HL-60/S4 treated with phorbol 12-myristate 13-acetate at 8.2 ng/mL for 4 days and 3 days (cell line): Measurements from ENCODE around the gene LYPLA2.

ENCODE experiments used
- in situ Hi-C: fragments of 300-500 bp; cut with MboI; formaldehyde crosslinking; loops from 2 replicates; pipeline ENCODE4 v1.15.0; 2022; ENCODE audit warnings: low sequenced_read_pairs

LYPLA2 gene

DNA sequence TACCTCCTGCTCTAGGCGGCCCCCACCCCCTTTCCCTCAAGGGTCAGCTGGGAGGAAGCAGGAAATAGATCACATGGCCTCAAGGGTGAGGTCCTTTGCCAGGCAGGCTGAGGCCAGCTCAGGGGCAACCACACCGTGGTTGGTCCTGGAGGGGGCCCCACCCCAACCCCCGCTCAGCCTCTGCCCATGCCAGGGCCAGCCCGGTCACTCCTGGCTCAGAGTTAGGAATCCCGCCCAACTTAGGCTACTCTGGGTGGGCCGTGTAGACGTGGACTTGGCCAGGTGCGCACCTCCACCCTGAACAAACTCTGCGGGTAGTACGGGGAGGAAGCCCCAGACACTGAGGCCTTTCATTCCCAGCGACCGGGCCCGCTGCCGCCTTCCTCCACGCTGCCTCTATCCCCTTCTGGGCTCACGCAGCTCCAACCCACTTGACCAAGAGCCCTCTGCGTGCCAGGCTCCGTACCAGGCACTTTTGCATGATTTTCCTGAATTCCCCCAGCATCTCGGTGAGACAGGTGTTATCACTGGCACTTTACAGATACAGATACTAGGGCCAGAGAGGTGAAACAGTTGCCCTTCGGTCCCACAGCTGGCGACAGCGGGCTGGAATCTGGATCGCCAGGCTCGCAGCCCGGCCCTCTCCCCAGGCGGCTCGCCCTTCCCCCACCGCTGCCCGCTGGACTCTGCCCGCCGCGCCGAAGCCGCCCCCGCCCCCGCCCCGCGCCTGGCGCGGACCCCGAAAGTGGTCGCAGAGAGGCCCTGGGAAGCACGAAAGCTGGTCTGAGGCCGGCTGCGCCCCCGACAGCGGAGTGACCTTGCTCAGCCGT is 8.8 kb downstream of the LYPLA2 start:
- in situ Hi-C loops, result loop anchor here (10.0 kb wide), 1 partner anchor 115 kb away; the partner anchor contains the start of gene CNR2

DNA sequence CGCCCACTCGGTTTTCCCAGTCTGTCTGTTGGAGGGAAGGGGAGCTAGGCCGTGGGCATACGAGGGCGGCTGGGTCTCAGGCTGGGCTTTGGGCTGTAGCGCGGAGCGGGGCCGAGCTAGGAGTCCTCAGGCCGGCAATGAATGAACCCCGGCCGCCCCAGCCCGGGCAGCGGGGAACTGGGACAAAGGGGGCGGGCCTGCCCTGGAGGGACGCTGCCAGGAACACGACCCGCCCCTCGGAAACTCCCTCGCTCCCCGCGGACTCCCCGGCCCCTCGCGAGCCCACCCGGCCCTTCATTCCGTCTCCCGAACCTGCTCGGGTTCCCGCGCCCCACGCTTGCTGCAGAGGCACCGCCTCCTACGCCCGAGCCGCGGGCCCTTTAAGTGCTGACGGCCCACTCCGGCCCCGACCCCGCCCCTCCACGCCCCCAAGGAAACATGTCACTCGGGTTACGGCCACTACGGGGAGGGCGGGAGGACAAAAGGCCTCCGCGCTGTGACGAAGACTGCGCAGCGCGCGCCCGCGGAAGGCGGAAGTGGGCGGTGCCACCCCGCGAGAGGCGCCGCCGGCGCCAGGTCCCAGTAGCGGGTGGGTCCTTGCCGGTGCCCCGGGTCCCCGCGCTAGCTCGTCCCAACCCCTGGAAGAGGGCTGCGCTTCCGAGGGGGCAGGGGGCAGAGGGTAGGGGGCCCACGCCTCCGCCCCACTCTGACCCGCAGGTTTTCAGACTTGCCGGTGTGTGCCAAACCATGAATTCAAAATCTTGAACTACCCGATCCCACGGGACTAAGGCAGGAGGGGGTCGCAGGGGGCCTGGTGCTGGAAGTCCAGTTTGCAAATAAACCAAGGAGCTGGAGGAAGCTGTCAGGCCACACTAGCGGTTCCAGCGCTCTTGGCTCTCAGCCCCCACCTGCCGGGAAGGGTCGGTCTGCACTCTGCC is 9.7 kb downstream of the LYPLA2 start, which contains the start of gene GALE:
Gene GALE (minus strand): TSS at position 355 of the 938 bp plus-strand sequence. CDS start 1,747 bp downstream, outside the sequence.
- in situ Hi-C loops, result loop anchor here (10.0 kb wide), 1 partner anchor 114 kb away; the partner anchor contains the start of gene CNR2

- in situ Hi-C loops, result loop anchor here (10.0 kb wide), 1 partner anchor 113 kb away; the partner anchor contains the start of gene CNR2
Measured at GRCh38 chr1:23801338-23801748, 10.4 kb downstream of the LYPLA2 start.

DNA sequence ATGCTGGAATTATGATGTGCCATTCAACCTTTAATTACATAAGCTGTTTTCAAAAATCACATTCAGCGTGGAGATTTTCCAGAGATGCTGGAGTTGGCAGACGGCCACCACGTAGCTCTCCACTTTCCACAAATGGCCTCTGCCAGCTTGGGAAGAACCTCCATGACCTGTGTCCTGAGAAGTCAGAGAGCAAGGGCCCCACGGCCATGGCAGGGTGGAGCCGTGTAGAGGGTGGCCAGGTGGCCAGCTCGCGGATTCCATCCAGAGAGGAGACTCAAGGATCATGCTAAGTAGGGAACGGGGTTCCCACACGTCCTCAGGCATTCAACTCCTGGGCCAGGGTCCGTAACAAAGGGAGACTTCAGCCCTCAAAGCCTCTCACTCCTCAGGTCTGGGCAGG is 10.9 kb downstream of the LYPLA2 start:
- in situ Hi-C loops, result loop anchor here (10.0 kb wide), 1 partner anchor 113 kb away; the partner anchor contains the start of gene CNR2

GRCh38 chr1:23802809-23803342 is 11.9 kb downstream of the LYPLA2 start:
- in situ Hi-C loops, result loop anchor here (10.0 kb wide), 1 partner anchor 112 kb away; the partner anchor contains the start of gene CNR2

- in situ Hi-C loops, result loop anchor here (10.0 kb wide), 1 partner anchor 111 kb away; the partner anchor contains the start of gene CNR2
Measured at GRCh38 chr1:23803674-23804073, 12.7 kb downstream of the LYPLA2 start.

DNA sequence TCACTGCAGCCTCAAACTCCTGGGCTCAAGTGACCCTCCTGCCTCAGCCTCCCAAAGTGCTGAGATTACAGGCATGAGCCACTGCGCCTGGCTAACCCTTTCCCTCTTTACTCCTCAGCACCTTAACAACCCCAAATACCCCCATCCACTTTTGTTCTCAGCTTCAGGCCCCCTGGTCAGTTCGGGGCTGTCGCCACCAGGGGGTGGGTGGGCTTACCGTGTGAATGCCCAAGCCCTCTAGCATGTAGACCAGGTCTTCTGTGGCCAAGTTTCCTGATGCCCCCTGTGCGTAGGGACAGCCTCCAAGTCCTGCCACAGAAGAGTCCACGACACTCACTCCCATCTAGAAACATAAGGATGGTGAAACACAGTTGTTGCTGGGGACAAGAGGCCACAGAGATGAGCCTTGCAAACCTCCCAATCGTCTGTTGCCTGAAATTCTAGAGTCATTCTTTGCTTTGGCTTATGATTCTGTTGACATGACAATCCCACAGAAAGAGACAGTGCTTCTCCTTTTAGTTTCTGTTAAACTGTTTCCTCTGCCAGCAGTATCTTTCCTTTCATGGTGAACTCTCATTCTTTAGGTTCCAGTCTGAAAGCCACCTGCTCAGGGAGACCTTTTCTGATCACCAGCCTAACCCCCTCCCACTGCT is 13.4 kb downstream of the LYPLA2 start:
- in situ Hi-C loops, result loop anchor here (10.0 kb wide), 1 partner anchor 110 kb away; the partner anchor contains the start of gene CNR2

DNA sequence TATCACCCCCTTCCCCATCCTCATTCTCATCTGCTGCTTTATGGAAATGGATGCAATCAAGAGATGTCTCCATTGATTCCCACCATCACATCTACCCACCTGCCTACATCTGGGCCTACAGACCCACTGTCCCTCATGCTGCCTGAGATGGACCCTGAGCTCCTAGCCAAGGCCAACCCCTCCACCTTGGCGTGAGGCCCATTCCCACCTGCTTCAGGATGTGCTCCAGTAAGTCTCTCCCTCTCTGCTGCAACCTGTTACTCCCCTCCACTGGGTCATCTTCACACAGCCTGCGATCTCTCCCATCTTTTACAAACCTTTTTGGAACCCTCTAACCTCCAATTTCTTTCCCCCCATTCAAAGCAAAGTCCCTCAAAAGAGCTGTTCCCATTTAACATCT is 14.1 kb downstream of the LYPLA2 start:
- in situ Hi-C loops, result loop anchor here (10.0 kb wide), 1 partner anchor 110 kb away; the partner anchor contains the start of gene CNR2

DNA sequence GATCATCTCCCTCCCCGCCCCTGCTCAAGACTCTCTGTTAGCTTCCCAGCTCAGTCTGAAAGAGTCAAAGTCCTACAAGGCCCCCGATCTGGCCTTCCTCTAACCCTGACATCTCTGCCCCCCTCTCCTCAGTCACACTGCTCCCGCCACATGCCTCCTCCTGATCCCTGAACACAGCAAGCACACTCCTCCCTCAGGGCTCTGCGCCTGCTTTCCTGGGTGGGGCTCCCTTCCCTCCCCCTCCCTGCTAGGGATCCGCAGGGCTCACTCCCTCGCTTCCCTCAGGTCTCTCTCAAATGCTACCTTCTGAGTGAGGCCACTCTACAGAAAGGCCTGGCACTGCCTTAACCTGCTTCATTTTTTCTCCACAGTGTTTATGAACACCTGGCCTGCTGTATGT is 15.3 kb downstream of the LYPLA2 start:
- in situ Hi-C loops, result loop anchor here (10.0 kb wide), 1 partner anchor 109 kb away; the partner anchor contains the start of gene CNR2

DNA sequence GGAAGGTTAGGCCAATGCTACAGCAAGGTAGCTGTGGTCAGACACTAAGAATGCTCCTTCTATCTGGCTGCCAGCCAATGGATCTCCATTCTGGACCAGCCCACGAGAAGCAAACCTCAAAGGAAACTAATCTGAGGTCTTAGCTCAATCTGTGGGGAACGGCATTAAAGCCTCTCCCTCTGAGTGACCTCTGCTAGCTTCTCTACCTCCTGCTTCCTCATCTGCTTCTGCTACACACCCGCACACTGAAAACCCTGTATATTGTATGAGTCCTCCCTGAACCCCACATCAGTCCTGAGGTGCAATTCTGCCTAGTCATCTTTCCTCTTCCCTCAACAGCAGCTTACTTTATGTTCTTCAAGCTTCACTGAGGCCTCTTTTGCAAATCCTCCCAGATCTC is 16.5 kb downstream of the LYPLA2 start:
- in situ Hi-C loops, result loop anchor here (10.0 kb wide), 1 partner anchor 107 kb away; the partner anchor contains the start of gene CNR2

DNA sequence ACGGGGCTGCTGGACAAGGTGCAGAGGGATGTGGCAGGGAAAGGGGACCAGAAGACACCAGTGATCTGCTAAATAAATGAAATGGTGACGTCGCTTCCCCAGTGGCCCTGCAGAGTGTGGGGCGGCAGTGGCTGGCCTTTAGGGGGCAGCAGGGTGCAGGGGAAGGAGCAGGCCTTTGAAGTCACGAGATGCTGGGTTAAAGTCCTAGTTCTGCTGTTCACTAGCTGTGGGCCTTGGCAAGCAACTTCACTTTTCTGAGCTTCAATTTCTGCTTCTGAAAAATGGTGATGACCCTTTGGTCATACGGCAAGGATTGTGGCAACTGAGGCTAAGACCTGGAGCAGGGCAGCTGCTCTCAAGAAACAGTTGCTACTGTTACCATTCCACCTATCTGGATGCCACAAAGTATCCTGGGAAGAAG is 18.8 kb downstream of the LYPLA2 start:
- in situ Hi-C loops, result loop anchor here (10.0 kb wide), 1 partner anchor 105 kb away; the partner anchor contains the start of gene CNR2

DNA sequence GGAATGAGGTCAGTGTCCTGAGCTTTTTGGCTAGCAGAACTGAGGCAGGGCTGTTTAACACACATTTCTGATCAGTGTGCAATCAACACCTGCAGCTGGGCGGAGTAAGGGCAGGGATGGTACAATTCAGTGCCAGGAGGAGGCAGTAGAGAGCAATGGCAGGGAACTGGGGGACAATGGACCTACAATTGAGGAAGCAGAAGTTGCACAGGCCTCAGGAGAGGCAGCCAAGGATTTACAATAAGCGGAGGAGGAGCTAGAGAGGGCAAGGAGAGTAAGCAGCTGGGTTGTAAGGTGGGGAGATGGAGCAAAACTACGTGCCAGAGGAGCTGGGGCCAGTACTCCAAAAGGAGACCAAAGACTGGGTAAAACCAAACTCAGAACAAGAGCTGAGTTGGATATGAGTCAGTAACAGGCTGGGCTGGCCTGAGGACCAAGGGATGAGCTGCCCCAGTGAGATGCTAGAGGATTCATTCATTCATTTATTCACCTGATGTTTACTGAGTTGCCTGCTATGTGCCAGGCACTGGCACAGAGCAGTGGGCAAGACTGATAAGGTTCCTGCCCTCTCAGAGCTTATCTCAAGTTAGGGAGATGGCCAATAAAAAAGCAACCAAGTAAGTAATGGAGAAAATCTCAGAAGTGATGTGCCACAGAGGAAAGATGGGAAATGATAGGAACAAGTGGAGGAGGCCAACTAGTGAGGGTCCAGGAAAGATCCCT is 20.0 kb downstream of the LYPLA2 start:
- in situ Hi-C loops, result no loop called here

DNA sequence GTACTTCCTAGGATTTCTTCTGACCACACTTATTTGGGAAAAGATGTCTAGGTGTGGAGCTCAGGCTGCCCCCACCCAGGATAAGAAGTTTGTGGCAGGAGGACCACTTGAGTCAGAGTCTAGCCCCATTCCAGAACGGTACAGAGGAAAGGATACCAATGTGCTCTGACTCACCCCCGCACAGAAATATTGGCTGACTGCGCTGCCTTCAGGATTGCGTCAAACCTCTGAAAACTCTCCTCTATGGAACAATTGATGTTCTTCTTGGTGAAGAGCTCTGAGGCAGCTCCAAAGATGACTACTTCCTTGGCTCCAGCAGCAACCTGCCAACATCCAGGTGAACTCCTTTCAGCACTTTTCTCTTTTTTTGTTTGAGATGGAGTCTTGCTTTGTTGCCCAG is 23.1 kb downstream of the LYPLA2 start:
- in situ Hi-C loops, result no loop called here

DNA sequence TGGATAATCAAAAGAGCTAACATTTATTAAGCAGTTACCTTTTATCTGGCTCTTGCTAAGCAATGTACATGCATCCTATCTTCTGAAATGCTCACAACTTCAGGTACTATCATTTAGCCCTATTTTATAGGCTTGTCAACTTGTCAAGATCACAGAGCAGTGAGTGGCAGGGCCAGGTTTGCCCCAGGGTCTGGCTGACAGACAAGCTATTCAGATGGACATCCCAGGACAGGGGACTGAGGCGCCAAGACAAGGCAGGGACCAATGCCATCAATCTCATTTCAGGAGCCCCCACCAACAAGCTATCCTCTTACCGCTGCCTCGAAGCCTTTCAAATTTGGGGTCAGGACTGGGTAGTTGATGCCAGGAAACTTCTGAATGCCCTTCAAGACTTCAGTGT is 25.4 kb downstream of the LYPLA2 start:
- in situ Hi-C loops, result no loop called here

GRCh38 chr1:23816906-23817305 is 26.0 kb downstream of the LYPLA2 start:
- in situ Hi-C loops, result no loop called here

DNA sequence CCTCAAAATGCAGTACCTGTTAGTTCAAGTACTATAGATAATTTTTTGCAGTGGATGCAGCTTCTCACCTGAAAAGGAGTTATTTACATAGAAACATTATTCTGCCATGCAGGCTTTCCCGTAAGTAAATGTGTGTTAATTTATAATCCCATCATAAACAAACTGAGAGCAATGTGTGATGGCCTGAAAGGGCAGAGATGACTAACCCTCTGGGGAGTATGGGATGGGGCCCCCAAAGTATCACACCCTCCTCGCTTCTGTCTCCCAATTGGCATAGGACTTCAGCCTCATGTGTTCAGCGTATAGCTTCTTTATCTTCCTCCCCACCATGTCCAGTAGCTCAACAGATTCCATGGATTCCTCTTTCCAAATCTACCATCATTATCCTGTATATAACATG is 26.7 kb downstream of the LYPLA2 start:
- in situ Hi-C loops, result no loop called here

GRCh38 chr1:23823767-23824166 is 32.8 kb downstream of the LYPLA2 start:
- in situ Hi-C loops, result no loop called here

GRCh38 chr1:23824711-23825075 is 33.7 kb downstream of the LYPLA2 start:
- in situ Hi-C loops, result no loop called here

DNA sequence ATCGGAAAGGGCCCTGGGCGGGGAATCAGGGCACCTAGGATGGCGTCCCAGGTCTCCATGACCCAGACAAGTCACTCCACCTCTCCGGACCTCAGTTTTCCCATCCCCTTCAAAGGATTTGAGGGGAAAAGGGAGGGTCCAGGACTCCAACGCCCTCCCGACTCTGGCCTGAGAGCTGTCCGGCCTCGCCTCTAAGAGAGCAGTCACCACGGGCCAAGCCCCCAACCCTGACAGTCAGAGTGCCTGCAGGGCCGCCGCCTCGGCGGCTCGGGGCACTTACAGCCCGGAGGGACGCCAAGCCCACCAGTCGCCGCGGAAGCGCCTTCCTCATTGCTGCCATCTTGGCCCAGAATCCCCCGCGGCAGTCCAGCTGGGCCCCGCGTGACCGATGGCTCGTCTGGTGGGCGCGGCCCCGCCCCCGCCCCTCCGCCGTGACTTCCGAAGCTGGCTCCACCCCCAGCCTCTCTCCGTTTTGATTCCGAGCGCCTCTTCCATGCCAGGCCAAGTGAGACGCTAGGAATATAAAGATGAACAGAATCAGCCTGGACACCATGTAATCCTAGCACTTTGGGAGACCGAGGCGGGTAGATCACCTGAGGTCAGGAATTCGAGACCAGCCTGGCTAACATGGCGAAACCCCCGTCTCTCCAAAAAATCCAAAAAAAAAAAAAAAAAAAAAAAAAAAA is 34.3 kb downstream of the LYPLA2 start, which contains the start of gene HMGCL:
Gene HMGCL (minus strand): TSS at position 354 of the 686 bp plus-strand sequence. CDS start 14 bp downstream, at position 340.
- in situ Hi-C loops, result no loop called here
